ENCODE results near the gene NRDC. TPM values are rescaled to one million over a fixed set of nuclear protein-coding genes. Genes with fewer than 3 reads are reported as not detected.
"Not testable (repeated sequence)": the region's sequence is repeated elsewhere in the genome, so short reads cannot be mapped to it uniquely, and the experiment has no call there.

NRDC gene
- total RNA-seq, 2 donors from 2014 or later = 80.7 to 83.5 TPM

DNA sequence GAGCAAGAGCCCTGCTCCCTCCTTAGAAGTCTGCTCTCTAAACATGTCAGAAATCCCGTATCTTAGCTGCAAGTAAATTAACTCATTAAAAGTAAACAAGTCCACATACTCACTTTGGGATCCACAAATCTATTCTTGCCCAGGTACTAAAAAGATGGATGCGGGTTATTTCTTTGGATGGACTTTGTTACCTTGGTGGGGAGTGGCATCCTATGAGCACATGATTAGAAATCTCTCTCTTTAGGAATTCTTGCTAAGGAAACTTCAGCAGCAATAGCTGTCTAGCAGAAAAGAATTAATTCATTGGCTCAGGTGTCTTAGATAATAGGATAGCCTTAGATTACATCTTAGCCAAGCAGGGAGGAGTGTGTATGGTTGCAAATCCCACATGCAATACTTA is 25.2 kb downstream of the NRDC start:
- DNase-seq (no peak), ATAC-seq (peak; percentile 81)
- intact Hi-C loops (cut with DNase I, micrococcal nuclease) = no loop called here

DNA sequence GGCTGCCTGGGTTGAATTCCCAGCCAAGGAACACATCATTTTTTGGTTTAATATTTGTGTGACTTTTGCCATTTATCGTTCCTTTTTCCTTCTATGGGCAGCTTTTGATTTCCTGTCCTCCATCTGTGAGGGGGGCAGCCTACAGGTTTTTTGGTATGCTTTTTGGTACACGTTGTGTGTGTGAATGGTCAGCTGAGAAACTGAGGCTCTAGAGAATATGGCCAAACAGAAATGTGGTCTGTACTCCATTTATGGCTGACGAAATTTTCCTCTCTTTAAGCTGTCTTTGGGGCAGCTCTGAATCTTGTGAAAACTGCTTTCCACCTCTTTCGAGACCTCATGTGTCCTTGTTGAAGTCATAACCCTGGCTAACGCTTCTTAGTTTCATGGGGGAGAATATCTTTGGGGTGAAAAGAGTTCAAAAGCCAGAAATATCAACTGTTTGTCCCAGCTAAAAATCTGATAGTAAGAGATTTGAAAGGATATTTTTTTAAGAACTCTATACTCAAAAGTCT is 26.6 kb downstream of the NRDC start:
- intact Hi-C loops (cut with DNase I, micrococcal nuclease) = no loop called here
- no peak for DNase-seq
- ATAC-seq = no peak

DNA sequence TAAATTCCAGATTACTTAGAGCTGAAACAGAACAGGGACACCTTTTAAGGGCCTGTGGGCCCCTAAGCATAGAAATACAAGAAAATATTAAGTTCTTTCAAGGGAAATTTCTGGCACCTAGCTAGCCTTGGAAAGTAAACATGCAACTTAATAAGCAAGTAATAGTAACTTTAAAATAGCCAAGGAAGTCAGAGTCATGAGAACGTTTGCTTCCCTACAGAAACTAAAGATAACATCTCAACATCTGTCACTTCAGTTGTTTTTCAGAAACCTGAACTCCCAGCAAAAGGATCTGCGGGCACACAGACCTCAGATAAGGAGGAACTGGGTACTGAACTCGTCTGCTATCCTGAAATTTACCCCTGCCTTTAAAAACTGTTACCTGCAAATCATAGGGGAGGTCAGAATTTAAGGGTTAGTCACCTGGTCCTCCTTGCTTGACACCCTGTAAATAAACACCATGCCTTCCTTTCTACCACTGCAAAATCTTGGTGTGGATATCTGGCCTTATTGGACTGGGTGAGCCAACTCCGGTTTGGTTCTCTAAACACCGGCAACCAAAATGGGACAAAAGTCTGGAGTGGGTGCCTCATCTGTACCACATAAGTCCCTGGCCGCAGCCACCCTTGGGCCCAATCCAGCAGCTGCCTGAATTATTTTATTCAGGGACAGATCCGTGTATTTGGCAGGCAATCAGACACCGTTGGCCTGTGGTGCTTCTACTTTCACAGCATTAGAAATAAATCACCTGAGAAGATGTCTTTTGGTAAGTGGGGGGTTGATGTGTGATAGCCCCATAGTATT is 27.9 kb downstream of the NRDC start:
- ATAC-seq (no peak), DNase-seq (no peak)
- intact Hi-C loops (cut with DNase I, micrococcal nuclease) = no loop called here

DNA sequence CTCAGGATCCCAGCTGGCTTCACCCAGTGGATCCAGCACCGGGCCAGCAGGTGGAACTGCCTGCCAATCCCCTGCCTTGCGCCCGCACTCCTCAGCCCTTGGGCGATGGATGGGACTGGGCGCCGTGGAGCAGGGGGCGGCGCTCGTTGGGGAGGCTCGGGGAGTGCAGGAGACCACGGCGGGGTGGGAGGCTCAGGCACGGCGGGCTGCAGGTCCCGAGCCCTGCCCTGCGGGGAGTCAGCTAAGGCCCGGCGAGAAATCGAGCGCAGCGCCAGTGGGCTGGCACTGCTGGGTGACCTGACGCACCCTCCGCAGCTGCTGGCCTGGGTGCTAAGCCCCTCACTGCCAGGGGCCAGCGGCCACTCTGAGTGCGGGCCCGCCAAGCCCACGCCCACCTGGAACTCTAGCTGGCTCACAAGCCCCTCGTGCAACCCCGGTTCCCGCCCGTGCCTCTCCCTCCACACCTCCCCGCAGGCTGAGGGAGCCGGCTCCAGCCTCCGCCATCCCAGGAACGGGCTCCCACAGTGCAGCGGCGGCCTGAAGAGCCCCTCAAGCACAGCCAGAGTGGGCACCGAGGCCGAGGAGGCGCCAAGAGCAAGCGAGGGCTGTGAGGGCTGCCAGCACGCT is 31.1 kb downstream of the NRDC start:
- DNase-seq (no peak), ATAC-seq (no peak)
- intact Hi-C loops (cut with DNase I, micrococcal nuclease) = no loop called here

DNA sequence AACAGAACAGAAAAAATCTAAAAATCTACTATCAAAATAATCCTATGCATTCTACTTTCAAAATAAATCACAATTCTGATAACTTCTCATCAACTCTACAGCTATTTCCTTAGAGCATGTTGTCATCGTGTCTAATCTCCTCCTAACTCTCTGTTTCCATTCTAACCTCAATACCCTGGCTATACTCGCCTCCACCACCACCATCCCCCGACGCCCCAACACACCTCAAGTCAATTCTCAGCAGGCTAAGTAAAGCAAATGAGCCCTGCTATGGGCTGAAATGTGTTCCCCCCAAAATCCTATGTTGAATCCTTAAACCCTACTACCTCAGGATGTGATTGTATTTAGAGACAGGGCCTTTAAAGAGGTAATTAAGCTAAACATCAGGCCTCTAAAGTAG is 34.6 kb downstream of the NRDC start:
- intact Hi-C loops (cut with DNase I, micrococcal nuclease) = no loop called here
- no peak for DNase-seq
- no peak for ATAC-seq

DNA sequence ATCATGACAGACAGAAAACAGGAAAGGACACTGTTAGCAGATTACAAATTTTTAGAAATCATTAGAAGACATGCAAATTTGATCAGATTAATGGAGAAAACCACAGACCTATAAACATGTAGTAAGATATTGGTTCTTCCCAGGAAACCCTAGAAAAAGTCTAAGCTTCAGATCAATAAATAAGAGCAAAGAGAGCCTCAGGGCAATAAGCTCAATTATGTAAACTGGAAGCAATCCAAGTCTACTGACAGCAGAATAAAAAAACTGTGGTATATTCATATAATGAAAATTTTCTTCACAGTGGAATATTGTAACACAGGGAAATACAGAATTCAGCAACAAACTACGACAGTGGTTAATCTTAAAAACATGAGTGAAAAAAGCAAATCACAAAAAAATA is 36.3 kb downstream of the NRDC start:
- DNase-seq (no peak), ATAC-seq (no peak)
- intact Hi-C loops (cut with DNase I, micrococcal nuclease) = no loop called here

DNA sequence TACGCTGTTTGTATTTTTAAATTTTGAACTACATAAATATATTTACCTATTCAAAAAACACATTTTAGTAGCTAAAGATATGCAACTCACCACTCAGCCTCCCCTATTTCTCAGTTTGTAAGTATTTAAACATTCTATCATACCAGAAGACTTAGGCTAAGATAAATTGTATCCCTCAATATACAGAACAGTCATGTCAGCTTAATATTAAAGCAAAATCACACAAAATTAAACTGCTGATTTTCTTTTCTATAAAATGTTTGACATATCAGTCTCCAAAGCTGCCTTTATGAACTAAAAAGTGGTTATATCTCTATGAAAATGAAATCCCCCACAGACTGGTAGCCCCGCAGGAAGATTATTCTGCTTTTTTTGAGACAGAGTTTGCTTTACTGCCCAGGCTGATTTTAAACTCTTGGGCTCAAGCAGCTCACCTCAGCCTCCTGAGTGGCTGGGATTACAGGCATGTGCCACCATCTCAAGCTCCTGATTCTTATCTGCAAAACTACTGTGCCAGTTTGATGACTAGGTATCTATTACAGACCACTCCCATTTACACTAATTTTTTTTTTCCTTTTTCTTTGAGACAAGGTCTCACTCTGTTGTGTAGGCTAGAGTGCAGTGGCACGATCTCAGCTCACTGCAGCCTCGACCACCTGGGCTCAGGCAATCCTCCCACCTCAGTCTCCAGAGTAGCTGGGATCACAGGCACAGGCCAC is 37.6 kb downstream of the NRDC start:
- no peak for ATAC-seq
- DNase-seq = no peak
- intact Hi-C loops (cut with DNase I, micrococcal nuclease) = no loop called here

DNA sequence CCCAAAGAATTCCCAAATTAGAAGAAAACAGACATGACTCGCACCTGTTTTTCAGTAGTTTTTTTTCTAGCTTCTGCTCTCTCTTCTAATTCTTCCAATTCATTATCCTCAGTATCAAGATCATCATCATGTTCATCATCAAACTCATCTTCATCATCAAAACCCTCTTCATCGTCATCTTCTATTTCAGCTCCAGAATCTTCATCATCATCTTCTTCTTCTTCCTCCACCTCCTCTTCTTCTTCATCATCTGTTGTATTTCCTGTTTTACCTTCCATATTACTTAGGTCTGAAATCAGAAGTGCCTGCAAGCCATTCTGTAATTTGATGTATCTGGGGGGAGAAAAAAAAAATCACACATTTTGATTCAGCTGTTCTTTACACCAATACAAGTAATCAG is 38.3 kb downstream of the NRDC start:
- DNase-seq = no peak
- intact Hi-C loops (cut with DNase I, micrococcal nuclease) = no loop called here
- ATAC-seq = no peak

DNA sequence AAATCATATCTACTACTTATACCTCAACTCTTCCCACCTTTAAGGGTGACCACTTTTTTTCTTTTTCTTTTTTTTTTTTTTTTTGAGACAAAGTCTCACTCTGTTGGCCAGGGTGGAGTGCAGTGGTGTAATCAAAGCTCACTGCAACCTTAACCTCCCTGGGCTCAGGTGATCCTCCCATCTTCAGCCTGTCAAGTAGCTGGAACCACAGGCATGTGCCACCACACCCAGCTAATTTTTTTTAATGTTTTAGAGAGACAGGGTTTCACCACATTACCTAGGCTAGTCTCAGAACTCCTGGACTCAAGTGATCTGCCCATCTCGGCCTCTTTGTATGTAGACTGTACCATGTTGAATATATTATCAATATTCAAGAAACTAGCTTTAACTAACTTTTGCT is 39.4 kb downstream of the NRDC start:
- DNase-seq = no peak
- intact Hi-C loops (cut with DNase I, micrococcal nuclease) = no loop called here
- no peak for ATAC-seq

DNA sequence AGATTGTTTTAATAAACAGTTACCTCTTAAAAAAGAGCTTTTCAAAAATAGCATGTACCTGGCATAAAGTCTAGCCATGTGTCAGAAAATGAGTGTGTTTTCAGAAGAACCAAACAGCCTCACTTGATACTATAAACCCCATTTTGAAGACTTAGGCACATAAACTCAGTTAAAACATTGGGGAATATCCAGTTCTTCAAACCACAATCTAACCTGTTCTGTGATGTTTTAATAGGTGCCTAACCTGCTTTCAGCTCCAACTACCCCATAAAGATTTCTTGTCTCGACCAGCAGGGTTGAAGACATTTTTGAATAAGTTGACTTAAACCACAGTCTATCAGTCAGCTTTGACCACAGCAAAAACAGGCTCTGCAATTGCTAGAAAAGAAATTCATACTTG is 41.3 kb downstream of the NRDC start:
- ATAC-seq (no peak), DNase-seq (no peak)
- intact Hi-C loops (cut with DNase I, micrococcal nuclease) = no loop called here

DNA sequence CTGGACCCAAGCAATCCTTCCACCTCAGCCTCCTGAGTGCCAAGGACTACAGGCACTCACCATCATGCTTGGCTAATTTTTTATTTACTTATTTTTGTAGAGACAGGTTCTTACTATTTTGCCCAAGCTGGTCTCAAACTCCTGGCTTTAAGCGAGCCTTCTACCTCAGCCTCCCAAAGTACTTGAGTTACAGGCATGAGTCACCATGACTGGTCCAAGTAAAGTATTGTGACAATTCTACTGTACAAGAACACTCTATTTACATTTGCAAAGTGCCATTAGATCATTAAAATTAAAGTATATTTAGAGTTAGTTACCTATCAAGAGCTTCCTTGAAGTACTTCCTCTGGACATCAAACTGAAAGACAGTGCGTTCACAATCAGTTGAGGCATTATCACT is 44.8 kb downstream of the NRDC start:
- no peak for DNase-seq
- intact Hi-C loops (cut with DNase I, micrococcal nuclease) = no loop called here
- ATAC-seq = no peak

DNA sequence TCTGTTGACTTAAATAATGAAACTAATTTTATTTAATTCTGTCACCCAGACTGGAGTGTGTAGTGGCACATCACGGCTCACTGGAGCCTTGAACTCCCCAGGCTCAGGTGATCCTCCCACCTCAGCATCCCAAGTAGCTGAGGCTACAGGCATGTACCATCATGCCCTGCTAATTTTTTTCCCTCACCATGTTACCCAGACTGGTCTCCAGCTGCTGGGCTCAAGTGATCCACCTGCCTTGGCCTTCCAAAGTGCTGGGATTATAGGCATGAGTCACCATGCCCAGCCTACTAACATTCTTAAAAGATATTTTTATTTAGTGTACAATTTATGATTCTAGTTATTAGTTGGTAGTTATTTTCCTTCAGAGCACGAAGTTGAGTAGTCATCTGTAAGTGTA is 49.5 kb downstream of the NRDC start:
- ATAC-seq (no peak), DNase-seq (no peak)
- intact Hi-C loops (cut with DNase I, micrococcal nuclease) = no loop called here

DNA sequence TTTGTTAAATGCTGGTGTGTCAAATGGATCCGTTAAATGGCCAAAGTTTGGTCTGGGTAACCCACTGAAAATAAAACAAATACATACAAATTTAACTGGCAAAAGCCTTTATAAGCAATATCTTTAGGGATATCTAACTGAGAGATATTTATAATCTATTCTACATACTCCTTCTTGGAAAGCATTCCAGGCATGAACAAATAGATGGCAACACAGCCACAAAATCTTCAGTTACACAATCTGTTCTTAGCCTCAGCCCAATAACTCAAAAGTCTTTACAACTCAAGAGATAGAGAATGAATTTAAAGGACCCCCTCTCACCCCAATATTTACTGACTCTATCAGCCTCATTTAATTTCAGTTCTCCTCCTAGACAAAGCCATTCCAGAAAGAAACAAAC is 58.7 kb downstream of the NRDC start:
- intact Hi-C loops (cut with DNase I, micrococcal nuclease) = no loop called here
- DNase-seq = no peak
- ATAC-seq = no peak

DNA sequence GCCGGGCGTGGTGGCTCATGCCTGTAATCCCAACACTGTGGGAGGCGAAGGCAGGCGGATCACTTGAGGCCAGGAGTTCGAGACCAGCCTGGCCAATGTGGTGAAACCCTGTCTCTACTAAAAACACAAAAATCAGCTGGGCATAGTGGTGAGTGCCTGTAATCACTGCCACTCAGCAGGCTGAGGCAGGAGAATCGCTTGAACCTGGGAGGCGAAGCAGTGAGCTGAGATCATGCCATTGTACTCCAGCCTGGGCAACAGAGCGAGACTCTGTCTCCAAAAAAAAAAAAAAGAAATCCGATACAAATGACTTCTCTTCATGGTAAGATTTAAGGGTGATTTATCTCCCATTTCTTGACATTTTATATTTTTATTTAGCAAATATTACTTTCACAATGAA is 59.5 kb downstream of the NRDC start:
- DNase-seq; intact Hi-C loops (cut with DNase I, micrococcal nuclease); ATAC-seq: not testable (repeated sequence)

DNA sequence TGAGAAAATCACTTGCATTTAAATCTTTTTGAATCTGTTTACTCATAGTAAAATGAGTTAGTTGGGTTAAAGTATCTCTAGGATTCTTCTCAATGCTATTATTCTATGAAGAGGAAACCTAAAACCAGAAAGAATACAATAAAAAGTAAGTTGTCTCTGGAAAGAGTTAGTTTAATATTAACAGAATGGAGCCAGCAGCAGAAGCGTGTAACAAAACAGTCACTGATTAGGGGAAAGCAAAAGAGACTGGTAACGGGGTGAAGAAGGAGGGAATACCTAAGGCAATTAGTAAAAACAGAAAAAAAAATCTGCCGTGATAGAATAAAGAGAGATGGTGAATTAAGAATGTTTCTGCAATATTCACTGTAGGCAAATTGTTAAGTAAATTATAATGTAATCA is 60.0 kb downstream of the NRDC start:
- DNase-seq = no peak
- intact Hi-C loops (cut with DNase I, micrococcal nuclease) = no loop called here
- no peak for ATAC-seq

DNA sequence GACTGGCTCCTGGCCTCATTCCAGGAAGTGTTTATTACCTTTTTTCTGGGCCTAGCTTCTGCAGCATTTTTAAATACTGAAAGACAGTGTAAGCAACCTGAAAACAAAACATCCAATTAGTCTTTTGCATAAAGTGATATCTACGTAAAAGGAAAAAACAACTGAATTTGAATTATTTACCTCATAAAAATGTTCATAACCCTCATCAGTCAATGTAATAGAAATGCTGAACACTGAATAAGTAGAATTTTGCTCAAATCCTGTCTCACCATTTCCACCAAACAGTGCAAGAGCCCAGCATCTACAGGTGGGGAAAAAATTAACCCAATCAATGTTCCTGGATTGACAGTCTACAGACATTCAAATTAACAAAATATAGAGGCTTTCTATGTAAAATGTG is 64.0 kb downstream of the NRDC start:
- DNase-seq = no peak
- intact Hi-C loops (cut with DNase I, micrococcal nuclease) = no loop called here
- ATAC-seq = no peak

DNA sequence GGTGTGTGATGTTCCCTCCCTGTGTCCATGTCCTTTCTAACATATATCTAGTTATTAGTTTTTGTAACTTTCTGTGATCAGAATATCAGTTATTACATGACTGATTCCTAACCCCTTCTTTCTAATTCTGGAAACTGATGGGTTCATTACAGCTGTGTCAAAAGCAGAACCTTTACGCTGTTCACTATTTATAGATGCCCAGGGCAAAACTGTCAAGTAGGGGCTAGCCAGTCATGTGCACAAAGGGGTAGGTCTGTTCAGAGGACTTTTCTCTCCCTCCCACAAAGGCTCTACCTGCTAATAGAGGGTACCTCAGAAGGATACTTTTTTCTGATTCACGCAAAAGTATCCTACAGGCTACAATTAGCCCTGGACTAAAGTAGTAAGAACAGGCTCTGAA is 79.2 kb downstream of the NRDC start:
- intact Hi-C loops (cut with DNase I, micrococcal nuclease) = no loop called here
- no peak for DNase-seq
- no peak for ATAC-seq

DNA sequence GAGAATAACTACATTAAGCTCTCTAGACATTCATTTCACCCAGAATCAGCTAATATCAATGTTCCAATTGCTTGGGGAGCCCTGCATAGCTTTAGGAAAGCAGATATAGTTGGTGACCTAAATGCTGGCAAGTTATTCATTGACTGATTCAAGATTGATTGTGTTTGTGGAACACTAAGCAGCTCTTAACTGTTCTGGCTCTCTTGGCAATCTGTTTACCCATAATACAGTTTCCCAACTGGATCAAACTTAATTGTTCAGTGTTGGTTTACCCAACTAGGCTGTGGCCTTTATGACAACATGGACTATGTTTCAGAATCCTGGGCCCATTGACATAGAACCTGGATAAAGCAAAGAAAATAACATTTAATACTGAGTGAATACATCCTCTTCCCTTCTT is 83.7 kb downstream of the NRDC start:
- peak; percentile 49 for ATAC-seq
- intact Hi-C loops (cut with DNase I, micrococcal nuclease) = no loop called here
- no peak for DNase-seq

DNA sequence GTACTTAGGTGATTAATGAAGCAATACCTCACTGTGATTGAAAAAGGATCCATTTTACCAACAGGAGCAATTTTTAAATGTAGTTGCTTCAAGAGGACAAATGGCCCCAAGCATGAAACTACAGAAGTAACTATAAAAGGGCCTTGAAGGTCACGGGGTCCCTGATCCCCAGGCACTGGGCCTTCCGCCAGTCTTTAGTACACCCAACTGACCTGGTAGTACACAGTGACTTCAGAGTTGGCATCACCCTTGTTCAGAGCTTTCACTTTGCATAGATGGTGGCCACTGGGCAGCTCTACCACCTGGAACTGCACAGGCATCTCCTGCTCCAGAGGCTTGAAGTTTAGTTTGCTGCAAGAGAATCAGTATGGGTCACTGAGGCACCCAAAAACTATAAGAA is 84.3 kb downstream of the NRDC start:
- DNase-seq (no peak), ATAC-seq (no peak)
- intact Hi-C loops (cut with DNase I, micrococcal nuclease) = no loop called here

DNA sequence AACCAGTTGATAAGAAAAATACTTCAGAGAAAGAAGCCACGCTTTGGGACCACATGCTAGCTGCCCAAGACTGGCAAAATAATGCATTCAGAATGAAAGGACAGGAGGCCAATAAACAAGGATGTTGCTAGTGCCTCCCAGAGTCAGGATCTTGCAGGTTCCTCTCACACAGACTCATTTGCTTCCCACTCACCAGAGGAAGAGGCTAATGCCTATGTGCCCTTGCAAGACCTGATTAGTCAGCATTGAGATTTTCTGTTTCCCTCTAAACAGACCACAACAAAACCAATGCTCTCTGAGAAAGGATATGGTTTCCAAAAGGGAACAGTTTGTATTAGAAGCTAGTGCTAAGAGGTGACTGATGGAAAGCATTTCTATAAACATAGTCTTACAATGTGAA is 85.7 kb downstream of the NRDC start:
- ATAC-seq = no peak
- DNase-seq = no peak

More for the DNA sequence above, 85.7 kb downstream of the NRDC start:
- intact Hi-C loops (cut with DNase I, micrococcal nuclease) = no loop called here
